Measurements from ENCODE around the gene KRTAP19-4. TPM values are rescaled to one million over a fixed set of nuclear protein-coding genes. Genes with fewer than 3 reads are reported as not detected.

Gene KRTAP19-4
- total and polyA plus RNA-seq, 9 donors = not detected

GRCh38 chr21:30468900-30469714, 27.9 kb downstream of the KRTAP19-4 start:
- Histone ChIP-seq H3K27ac (no peak overlapping the region), H3K36me3 (no peaks in the 10 kb centered on the region), H3K27me3 (no peaks in the 10 kb centered on the region), H3K9me3 (no peaks in the 10 kb centered on the region), H3K4me3 (no peak overlapping the region), H3K4me1 (ENCODE audit: insufficient read depth) (no peaks in the 10 kb centered on the region)
- DNase-seq = no peak
- 18 to 32% (median 21%) methylated on average over 6 of the region's 6 CpGs for WGBS, 3 donors
- no peak for TF ChIP-seq EP300 (IDR thresholded peaks at IDR 0.05)
- no peak for TF ChIP-seq POLR2A (IDR thresholded peaks at IDR 0.05)
- no peak for TF ChIP-seq CTCF (IDR thresholded peaks at IDR 0.05)
- intact Hi-C loops (cut with DNase I) = no loop called here

GRCh38 chr21:30463713-30464112, 33.3 kb downstream of the KRTAP19-4 start:
- 67 to 72% (median 67%) methylated on average over 3 of the region's 3 CpGs for WGBS, 3 donors
- no peak overlapping the region for H3K4me3 ChIP-seq
- DNase-seq = no peak
- intact Hi-C loops (cut with DNase I) = no loop called here
- H3K4me1 ChIP-seq (ENCODE audit: insufficient read depth) = no peaks in the 10 kb centered on the region
- TF ChIP-seq POLR2A (IDR thresholded peaks at IDR 0.05) (no peak), CTCF (IDR thresholded peaks at IDR 0.05) (no peak), EP300 (IDR thresholded peaks at IDR 0.05) (no peak)
- H3K9me3 ChIP-seq = no peaks in the 10 kb centered on the region
- no peak overlapping the region for H3K27ac ChIP-seq
- H3K36me3 ChIP-seq = no peaks in the 10 kb centered on the region
- no peaks in the 10 kb centered on the region for H3K27me3 ChIP-seq

GRCh38 chr21:30448514-30448913, 48.5 kb downstream of the KRTAP19-4 start:
- TF ChIP-seq CTCF (IDR thresholded peaks at IDR 0.05) = no peak
- no peak for TF ChIP-seq EP300 (IDR thresholded peaks at IDR 0.05)
- TF ChIP-seq POLR2A (IDR thresholded peaks at IDR 0.05) = no peak
- intact Hi-C loops (cut with DNase I) = no loop called here
- no peak overlapping the region for H3K4me3 ChIP-seq
- H3K36me3 ChIP-seq = no peaks in the 10 kb centered on the region
- H3K4me1 ChIP-seq (ENCODE audit: insufficient read depth) = no peaks in the 10 kb centered on the region
- H3K27ac ChIP-seq = no peak overlapping the region
- DNase-seq = no peak
- WGBS, 3 donors = 85 to 89% (median 88%) methylated on average over 3 of the region's 3 CpGs
- no peaks in the 10 kb centered on the region for H3K9me3 ChIP-seq
- H3K27me3 ChIP-seq = no peaks in the 10 kb centered on the region

GRCh38 chr21:30447056-30447455, 49.9 kb downstream of the KRTAP19-4 start:
- Histone ChIP-seq H3K27me3 (no peaks in the 10 kb centered on the region), H3K36me3 (no peaks in the 10 kb centered on the region), H3K4me3 (no peak overlapping the region), H3K27ac (no peak overlapping the region), H3K9me3 (no peaks in the 10 kb centered on the region), H3K4me1 (ENCODE audit: insufficient read depth) (no peaks in the 10 kb centered on the region)
- intact Hi-C loops (cut with DNase I) = no loop called here
- no peak for DNase-seq
- 30 to 47% (median 39%) methylated on average over 4 of the region's 4 CpGs for WGBS, 3 donors
- TF ChIP-seq CTCF (IDR thresholded peaks at IDR 0.05) = no peak

Small RNAs within 50 kb of the gene (small RNA-seq; reads per million reads assigned to genes)
- gene AP000567.1 (not detected), gene KRTAP19-10P (not detected), gene KRTAP19-11P (not detected), gene KRTAP19-9P (not detected)

Other genes starting within 250 kb of the KRTAP19-4 start
- not detected for gene KRTAP24-1, start 214.2 kb downstream of the KRTAP19-4 start, total RNA-seq
- not detected for gene KRTAP24-1, start 214.2 kb downstream of the KRTAP19-4 start, polyA plus RNA-seq
- not detected for gene KRTAP25-1, start 207.7 kb downstream of the KRTAP19-4 start, total RNA-seq
- not detected for gene KRTAP25-1, start 207.7 kb downstream of the KRTAP19-4 start, polyA plus RNA-seq
- not detected for gene KRTAP26-1, start 176.8 kb downstream of the KRTAP19-4 start, total RNA-seq
- not detected for gene KRTAP26-1, start 176.8 kb downstream of the KRTAP19-4 start, polyA plus RNA-seq
- not detected for gene KRTAP27-1, start 159.5 kb downstream of the KRTAP19-4 start, total RNA-seq
- gene KRTAP27-1, start 159.5 kb downstream of the KRTAP19-4 start, polyA plus RNA-seq = not detected
- not detected for gene KRTAP23-1, start 148.6 kb downstream of the KRTAP19-4 start, total RNA-seq
- not detected for gene KRTAP23-1, start 148.6 kb downstream of the KRTAP19-4 start, polyA plus RNA-seq
- not detected for gene KRTAP13-2, start 124.9 kb downstream of the KRTAP19-4 start, total RNA-seq
- not detected for gene KRTAP13-2, start 124.9 kb downstream of the KRTAP19-4 start, polyA plus RNA-seq
- gene KRTAP13-1, start 101.1 kb downstream of the KRTAP19-4 start, total RNA-seq = not detected
- gene KRTAP13-1, start 101.1 kb downstream of the KRTAP19-4 start, polyA plus RNA-seq = not detected
- gene KRTAP13-3, start 71.2 kb downstream of the KRTAP19-4 start, total RNA-seq = not detected
- not detected for gene KRTAP13-3, start 71.2 kb downstream of the KRTAP19-4 start, polyA plus RNA-seq
- not detected for gene KRTAP13-4, start 66.9 kb downstream of the KRTAP19-4 start, total RNA-seq
- not detected for gene KRTAP13-4, start 66.9 kb downstream of the KRTAP19-4 start, polyA plus RNA-seq
- gene KRTAP15-1, start 56.9 kb downstream of the KRTAP19-4 start, total RNA-seq = not detected
- gene KRTAP15-1, start 56.9 kb downstream of the KRTAP19-4 start, polyA plus RNA-seq = not detected
- not detected for gene KRTAP19-1, start 16.8 kb downstream of the KRTAP19-4 start, total RNA-seq
- not detected for gene KRTAP19-1, start 16.8 kb downstream of the KRTAP19-4 start, polyA plus RNA-seq
- not detected for gene KRTAP19-2, start 9.7 kb downstream of the KRTAP19-4 start, total RNA-seq
- gene KRTAP19-2, start 9.7 kb downstream of the KRTAP19-4 start, polyA plus RNA-seq = not detected
- gene KRTAP19-3, start 5.2 kb downstream of the KRTAP19-4 start, total RNA-seq = not detected
- not detected for gene KRTAP19-3, start 5.2 kb downstream of the KRTAP19-4 start, polyA plus RNA-seq
- gene KRTAP19-5, start 5.0 kb upstream of the KRTAP19-4 start, total RNA-seq = not detected
- not detected for gene KRTAP19-5, start 5.0 kb upstream of the KRTAP19-4 start, polyA plus RNA-seq
- not detected for gene KRTAP19-6, start 44.7 kb upstream of the KRTAP19-4 start, total RNA-seq
- gene KRTAP19-6, start 44.7 kb upstream of the KRTAP19-4 start, polyA plus RNA-seq = not detected
- not detected for gene KRTAP19-7, start 64.1 kb upstream of the KRTAP19-4 start, total RNA-seq
- not detected for gene KRTAP19-7, start 64.1 kb upstream of the KRTAP19-4 start, polyA plus RNA-seq
- not detected for gene KRTAP22-2, start 93.2 kb upstream of the KRTAP19-4 start, total RNA-seq
- not detected for gene KRTAP22-2, start 93.2 kb upstream of the KRTAP19-4 start, polyA plus RNA-seq
- not detected for gene KRTAP6-3, start 95.3 kb upstream of the KRTAP19-4 start, total RNA-seq
- not detected for gene KRTAP6-3, start 95.3 kb upstream of the KRTAP19-4 start, polyA plus RNA-seq
- not detected for gene KRTAP6-2, start 101.7 kb upstream of the KRTAP19-4 start, total RNA-seq
- gene KRTAP6-2, start 101.7 kb upstream of the KRTAP19-4 start, polyA plus RNA-seq = not detected
- not detected for gene KRTAP22-1, start 103.9 kb upstream of the KRTAP19-4 start, total RNA-seq
- gene KRTAP22-1, start 103.9 kb upstream of the KRTAP19-4 start, polyA plus RNA-seq = not detected
- not detected for gene KRTAP6-1, start 116.8 kb upstream of the KRTAP19-4 start, total RNA-seq
- not detected for gene KRTAP6-1, start 116.8 kb upstream of the KRTAP19-4 start, polyA plus RNA-seq
- gene KRTAP20-1, start 119.3 kb upstream of the KRTAP19-4 start, total RNA-seq = not detected
- gene KRTAP20-1, start 119.3 kb upstream of the KRTAP19-4 start, polyA plus RNA-seq = not detected
- not detected for gene KRTAP20-4, start 123.5 kb upstream of the KRTAP19-4 start, total RNA-seq
- gene KRTAP20-4, start 123.5 kb upstream of the KRTAP19-4 start, polyA plus RNA-seq = not detected
- not detected for gene KRTAP20-2, start 138.0 kb upstream of the KRTAP19-4 start, total RNA-seq
- not detected for gene KRTAP20-2, start 138.0 kb upstream of the KRTAP19-4 start, polyA plus RNA-seq
- not detected for gene KRTAP20-3, start 145.7 kb upstream of the KRTAP19-4 start, total RNA-seq
- not detected for gene KRTAP20-3, start 145.7 kb upstream of the KRTAP19-4 start, polyA plus RNA-seq
- not detected for gene KRTAP21-3, start 221.6 kb upstream of the KRTAP19-4 start, total RNA-seq
- not detected for gene KRTAP21-3, start 221.6 kb upstream of the KRTAP19-4 start, polyA plus RNA-seq

All from ovary (tissue), 9 donors.